BJ (cell line): ENCODE data around the gene KIAA0319L. TPM values are rescaled to one million over a fixed set of nuclear protein-coding genes. Genes with fewer than 3 reads are reported as not detected.

Source experiments
- CTCF ChIA-PET: fragments of 350-600 bp; formaldehyde crosslinking; extraction: SDS; loops from one replicate; lab custom pipeline; 2021; ENCODE audit warnings: antibody characterized with exemption, inconsistent platforms; lab: Yijun Ruan, JAX
- POLR2A ChIA-PET: fragments of 300-600 bp; sonication (Branson Sonifier 250); formaldehyde crosslinking; extraction: SDS; loops from one replicate; lab custom pipeline; 2021; ENCODE audit warnings: antibody characterized with exemption; lab: Charles Lee
- DNase-seq: peaks from one replicate; pipeline ENCODE4 v3.0.0-alpha.2; 2011; ENCODE audit warnings: low read depth
- H3K27me3 ChIP-seq: 2 replicates; pipeline ENCODE4 v1.6.0; 2011; ENCODE audit warnings: low read length; ENCODE audit not compliant: control insufficient read depth, insufficient read depth
- H3K36me3 ChIP-seq: 2 replicates; pipeline ENCODE4 v1.5.1; 2011; ENCODE audit warnings: low read length; ENCODE audit not compliant: control insufficient read depth, insufficient read depth
- H3K4me3 ChIP-seq: 2 replicates; pipeline ENCODE4 v1.5.1; 2011; ENCODE audit warnings: low read depth, mild to moderate bottlenecking, control low read depth, low read length
- polyA plus RNA-seq: library from polyadenylated mRNA; depleted of rRNA; stranded (reverse); fragments of >200 nt; gene quantifications from 2 replicates; pipeline ENCODE4 v1.2.3, GENCODE V29; 2011
- TF ChIP-seq, protein P1 (sequence below): IDR thresholded peaks from 2 replicates; pipeline ENCODE4 v1.5.1; 2011; ENCODE audit warnings: low read depth, mild to moderate bottlenecking, control low read depth, inconsistent platforms, low read length, moderate library complexity; ENCODE audit not compliant: insufficient read depth

The KIAA0319L gene
- polyA plus RNA-seq, 1 experiment = 36.3 TPM

DNA sequence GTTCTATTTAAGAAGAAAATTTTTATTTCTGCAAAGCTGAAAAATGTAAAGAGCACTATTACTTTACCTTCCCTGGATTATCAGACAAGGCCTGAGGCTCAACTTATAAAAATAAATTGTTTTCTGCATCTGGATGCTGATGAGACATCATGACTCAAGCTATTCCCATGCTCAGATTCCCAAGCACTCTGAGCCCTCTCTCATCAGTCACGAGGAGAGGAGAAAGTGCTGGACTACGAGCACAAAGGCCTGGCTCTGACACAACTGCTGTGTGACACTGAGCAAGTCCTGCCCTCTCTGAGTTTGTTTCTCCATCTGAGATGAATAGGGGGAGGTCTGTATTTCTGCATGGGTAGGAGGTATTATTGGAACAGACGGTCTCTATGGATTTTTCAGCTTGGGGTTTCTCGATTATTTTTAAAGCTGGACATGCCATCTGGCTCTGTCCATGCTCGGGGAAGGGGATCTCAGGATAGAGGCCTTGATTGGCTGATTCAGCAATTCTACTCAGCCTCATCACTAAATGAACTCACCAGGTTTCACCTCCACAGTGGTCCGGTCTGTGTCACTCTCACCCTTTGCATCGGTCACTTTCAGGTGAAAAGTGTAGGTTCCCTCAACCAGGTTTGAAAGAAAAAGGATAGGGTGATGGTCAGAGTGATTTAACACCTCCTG lies 107.7 kb downstream of the KIAA0319L start:
- DNase-seq = peak; percentile 91
- H3K27me3 ChIP-seq = no peaks in the 10 kb centered on the region
- no peak overlapping the region for H3K4me3 ChIP-seq
- CTCF ChIA-PET = interaction anchor here (0.6 to 9.2 kb wide), 12 partner anchors 9 to 524 kb away, joined by 3 to 161 read pairs (median 6); partner anchors contain the start of genes KIAA0319L and NCDN
- TF ChIP-seq, protein P1, sequence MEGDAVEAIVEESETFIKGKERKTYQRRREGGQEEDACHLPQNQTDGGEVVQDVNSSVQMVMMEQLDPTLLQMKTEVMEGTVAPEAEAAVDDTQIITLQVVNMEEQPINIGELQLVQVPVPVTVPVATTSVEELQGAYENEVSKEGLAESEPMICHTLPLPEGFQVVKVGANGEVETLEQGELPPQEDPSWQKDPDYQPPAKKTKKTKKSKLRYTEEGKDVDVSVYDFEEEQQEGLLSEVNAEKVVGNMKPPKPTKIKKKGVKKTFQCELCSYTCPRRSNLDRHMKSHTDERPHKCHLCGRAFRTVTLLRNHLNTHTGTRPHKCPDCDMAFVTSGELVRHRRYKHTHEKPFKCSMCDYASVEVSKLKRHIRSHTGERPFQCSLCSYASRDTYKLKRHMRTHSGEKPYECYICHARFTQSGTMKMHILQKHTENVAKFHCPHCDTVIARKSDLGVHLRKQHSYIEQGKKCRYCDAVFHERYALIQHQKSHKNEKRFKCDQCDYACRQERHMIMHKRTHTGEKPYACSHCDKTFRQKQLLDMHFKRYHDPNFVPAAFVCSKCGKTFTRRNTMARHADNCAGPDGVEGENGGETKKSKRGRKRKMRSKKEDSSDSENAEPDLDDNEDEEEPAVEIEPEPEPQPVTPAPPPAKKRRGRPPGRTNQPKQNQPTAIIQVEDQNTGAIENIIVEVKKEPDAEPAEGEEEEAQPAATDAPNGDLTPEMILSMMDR = no peak
- peaks cover 9% of the 10 kb centered on the region for H3K36me3 ChIP-seq
- POLR2A ChIA-PET = interaction anchor here (0.6 kb wide), 1 partner anchor 42 kb away, joined by 5 read pairs; no protein-coding TSS in a partner anchor

DNA sequence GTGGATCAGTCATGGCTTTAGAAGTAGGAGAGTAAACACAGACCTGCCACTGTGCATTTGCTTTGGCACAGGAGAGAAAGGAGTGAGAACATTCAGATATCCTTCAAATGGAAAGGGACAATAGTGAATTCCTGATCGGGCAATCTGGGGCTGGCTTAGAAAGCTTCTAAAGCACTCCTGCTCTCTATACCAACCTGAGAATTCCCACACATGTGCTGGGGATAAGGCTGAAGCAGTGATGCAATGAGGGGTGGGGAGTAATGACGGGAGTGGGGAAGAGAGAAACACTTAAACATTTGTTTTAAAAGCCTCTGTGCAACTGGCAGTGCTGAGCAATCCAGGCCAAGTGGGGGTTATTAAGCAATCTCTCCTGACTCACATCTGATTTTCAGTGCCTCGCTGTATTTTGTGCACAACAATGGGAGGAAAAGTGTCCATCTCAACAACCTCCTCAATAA lies 108.8 kb downstream of the KIAA0319L start:
- Histone ChIP-seq H3K36me3 (peaks cover 5% of the 10 kb centered on the region), H3K4me3 (no peak overlapping the region), H3K27me3 (no peaks in the 10 kb centered on the region)
- peak; percentile 94 for DNase-seq
- TF ChIP-seq, protein P1 = no peak
- POLR2A ChIA-PET = no interaction called here
- CTCF ChIA-PET = interaction anchor here (0.6 to 9.2 kb wide), 6 partner anchors 60 to 278 kb away, joined by 3 to 161 read pairs (median 18); partner anchors contain the start of genes KIAA0319L and NCDN

DNA sequence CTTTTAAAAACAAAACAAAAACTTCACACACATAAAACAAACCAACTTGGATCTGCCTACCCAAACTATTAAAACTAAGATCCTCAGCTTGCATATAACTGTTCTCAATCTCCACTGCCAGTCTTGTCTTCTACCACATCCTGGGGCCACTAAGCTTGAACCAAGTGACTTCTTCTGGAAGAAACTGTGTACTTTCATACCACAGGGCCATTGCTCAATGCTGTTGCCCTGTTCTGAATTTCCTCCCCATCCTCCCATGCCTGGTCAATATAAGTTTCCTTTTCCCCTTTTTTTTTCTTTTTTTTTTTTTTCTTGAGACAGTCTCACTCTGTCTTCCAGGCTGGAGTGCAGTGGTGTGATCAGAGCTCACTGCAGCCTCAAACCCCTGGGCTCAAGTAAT lies 109.9 kb downstream of the KIAA0319L start:
- no peak for DNase-seq
- TF ChIP-seq, protein P1 = no peak
- Histone ChIP-seq H3K27me3 (no peaks in the 10 kb centered on the region), H3K4me3 (no peak overlapping the region), H3K36me3 (peaks cover 11% of the 10 kb centered on the region)
- CTCF ChIA-PET = interaction anchor here (0.8 to 9.2 kb wide), 4 partner anchors 117 to 325 kb away, joined by 3 to 161 read pairs (median 4); no protein-coding TSS in a partner anchor
- POLR2A ChIA-PET = no interaction called here

DNA sequence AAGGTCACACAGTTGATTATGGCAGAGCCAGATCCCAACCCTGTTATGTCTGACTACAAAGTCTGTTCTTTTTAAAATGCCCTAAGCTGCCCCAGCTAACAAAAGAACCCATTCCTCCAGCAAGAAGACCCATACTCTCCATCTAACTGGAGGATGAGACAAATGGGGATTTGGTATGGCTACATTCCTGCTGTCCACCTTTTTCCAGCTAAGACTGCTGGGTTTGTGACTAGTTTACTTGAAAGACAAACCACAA lies 112.8 kb downstream of the KIAA0319L start:
- CTCF ChIA-PET = interaction anchor here (1.9 kb wide), 1 partner anchor 9 kb away, joined by 5 read pairs; no protein-coding TSS in a partner anchor
- TF ChIP-seq, protein P1 = no peak
- no peaks in the 10 kb centered on the region for H3K27me3 ChIP-seq
- peaks cover 20% of the 10 kb centered on the region for H3K36me3 ChIP-seq
- no peak overlapping the region for H3K4me3 ChIP-seq
- POLR2A ChIA-PET = no interaction called here
- DNase-seq = no peak

DNA sequence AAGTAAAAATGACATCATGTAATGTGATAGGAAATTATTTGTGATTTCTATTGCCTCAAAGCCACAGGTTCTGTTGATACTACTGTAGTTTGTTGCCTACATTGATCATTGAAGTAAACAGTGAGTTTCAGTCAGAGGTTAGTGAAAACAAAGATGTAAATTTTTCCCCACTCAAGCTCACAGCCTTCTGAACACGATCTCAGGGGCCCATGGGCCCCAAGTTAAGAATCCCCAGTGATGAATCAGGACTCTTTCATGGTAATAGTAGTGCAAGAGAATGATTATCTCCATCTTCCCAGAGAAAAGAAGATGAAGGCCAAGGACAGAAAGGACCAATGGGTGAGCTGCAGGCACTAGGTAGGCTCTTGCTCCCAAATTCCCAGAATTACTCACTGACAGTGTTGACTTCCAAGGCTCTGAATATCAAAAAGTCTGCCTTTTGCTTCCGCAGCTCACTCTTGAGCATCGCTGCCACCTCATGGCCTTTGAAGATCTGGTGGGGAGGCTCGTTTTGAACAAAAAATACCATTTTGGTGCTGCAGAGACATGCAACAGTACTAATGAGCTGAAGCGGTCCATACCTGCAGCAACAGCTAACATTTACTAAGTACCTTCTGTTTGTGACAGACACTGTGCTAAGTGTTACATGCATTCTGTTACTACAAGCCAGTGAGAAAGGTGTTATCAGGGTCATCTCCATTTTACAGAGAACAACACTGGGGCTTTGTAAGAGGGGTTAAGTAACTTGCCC lies 113.3 kb downstream of the KIAA0319L start:
- DNase-seq = no peak
- ChIA-PET POLR2A (no interaction called here), CTCF (interaction anchor here (1.2 kb wide), 1 partner anchor 120 kb away, joined by 3 read pairs; no protein-coding TSS in a partner anchor)
- Histone ChIP-seq H3K27me3 (no peaks in the 10 kb centered on the region), H3K4me3 (no peak overlapping the region), H3K36me3 (peaks cover 20% of the 10 kb centered on the region)
- TF ChIP-seq, protein P1 = no peak
